ENCODE data around the gene RNF34.

The RNF34 gene

GRCh38 chr12:121390856-121391255 is 9.1 kb upstream of the RNF34 start:
- no peak for DNase-seq

DNA sequence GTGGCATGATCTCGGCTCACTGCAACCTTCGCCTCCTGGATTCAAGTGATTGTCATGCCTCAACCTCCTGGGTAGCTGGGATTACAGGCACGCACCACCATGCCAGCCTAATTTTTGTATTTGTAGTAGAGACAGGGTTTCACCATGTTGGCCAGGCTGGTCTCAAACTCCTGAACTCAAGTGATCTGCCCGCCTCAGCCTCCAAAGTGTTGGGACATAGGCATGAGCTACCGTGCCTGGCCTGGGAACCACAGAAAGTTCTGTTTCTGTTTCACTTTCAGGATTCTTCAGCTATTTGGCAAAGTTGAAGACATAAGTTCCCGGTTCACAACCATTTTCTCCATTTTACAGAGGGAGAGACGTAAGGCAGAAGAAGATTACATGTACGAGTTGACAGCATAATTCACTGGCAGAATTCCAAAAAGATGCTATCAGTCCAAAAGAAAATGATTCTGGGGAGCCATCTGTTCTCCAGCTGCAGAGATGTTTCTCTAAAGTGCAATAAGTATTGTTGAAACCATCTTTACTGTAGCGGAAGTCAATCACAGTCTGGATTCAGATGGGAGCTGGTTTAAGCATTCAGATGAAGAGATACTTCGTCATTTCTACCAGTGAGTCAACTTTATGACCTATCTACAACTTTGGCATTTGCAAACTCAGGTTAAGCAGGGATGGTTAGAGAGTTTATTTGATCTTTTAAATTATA is 8.1 kb upstream of the RNF34 start:
- DNase-seq = peak; percentile 30

DNA sequence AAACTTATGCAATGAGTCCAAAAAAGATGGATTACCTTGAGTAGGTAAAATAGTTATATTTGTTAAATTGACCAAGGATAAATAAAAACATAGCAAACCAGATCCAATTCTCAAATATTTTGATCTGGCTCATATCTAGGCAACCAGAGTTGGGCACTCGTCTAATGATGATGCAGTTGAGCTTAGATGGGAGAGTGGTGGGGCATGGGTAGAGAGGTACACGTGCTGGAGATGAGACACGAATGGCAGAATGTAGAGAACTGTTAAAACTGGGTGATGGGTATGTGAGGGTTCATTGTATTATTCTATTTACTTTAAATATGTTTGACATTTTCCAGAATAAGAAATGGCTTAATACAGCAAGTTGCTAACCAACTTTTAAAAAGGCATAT is 7.6 kb upstream of the RNF34 start:
- no peak for DNase-seq

- no peak for DNase-seq
Observed at GRCh38 chr12:121397521-121397920, 2.4 kb upstream of the RNF34 start.

DNA sequence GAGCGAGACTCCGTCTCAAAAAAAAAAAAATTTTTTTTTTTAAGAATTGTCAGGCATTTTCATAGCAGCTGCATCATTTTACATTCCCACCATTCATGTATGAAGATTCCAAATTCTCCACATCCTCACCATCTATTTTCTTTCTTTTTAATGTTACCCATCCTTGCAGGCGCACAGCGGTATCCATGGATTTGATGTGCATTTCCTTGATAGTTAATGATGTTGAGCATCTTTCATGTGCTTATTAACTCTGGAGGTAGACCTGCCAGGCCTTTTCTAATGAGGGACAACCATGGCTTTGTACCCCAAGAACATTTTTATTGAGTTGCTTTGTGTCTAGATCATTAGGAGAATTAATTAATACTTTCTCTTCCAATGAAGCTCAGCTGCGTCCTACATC is 1.6 kb upstream of the RNF34 start:
- no peak for DNase-seq

DNA sequence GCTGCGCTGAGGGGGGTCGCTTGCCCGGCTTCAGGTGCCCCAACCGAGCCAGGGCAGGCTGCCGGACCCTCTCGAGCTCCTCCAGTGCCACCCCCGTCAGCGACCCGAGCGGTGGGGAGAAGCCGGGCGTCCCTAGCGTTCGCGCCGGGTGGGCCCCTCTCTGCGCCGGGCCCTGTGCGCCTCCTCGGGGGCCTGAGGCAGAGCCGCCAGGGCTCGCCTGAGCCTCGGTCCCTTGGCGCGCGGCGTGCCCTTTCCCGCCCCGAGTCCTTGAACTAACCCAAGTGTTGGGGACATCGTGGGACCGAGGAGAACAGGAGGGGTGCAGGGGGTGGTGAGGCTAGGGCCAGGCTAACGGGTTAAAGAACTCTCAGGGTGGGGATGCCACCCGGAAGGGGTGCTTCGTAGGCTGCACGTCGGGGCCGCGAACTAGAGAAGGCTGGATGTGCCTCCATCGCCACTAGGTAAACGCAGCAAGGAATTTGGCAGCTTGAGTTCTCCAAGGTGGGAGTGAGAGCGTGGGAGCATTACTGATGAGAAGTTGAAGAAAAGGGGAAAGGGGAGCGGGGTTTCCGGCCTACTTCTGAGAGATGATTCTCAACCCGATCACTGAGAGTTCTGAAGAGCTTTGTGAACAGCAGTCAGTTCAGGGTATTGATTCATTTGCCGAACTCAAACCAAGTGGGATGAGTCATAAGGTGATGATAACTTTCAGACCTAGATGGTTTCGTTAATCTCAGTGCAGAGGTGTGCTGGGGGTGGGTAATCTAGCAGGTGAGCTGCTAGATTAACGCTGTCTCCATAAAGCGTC is 618 bp downstream of the RNF34 start:
- peak; percentile 83 for DNase-seq

- no peak for DNase-seq
Observed at GRCh38 chr12:121403721-121404120, 3.8 kb downstream of the RNF34 start.

- no peak for DNase-seq
Observed at GRCh38 chr12:121404734-121405133, 4.8 kb downstream of the RNF34 start.

DNA sequence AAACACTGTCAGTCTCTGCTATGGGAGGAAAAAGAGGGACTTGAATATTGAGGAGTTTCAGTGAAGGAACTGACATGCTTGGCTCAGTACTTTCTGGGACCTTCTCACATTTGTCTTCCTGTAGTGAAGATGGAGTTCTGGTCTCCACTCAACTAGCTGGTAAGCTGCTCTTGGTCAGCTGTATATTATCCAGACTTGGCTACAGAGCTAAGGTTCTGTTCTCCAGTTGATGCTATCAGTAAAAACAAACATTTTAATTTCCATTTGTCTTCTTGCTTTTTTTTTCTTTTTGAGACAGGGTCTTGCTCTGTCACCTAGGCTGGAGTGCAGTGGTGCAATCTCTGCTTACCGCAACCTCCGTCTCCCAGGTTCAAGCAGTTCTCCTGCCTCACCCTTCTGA is 5.3 kb downstream of the RNF34 start:
- DNase-seq = no peak

GRCh38 chr12:121413917-121414316 is 14.0 kb downstream of the RNF34 start:
- DNase-seq = no peak

DNA sequence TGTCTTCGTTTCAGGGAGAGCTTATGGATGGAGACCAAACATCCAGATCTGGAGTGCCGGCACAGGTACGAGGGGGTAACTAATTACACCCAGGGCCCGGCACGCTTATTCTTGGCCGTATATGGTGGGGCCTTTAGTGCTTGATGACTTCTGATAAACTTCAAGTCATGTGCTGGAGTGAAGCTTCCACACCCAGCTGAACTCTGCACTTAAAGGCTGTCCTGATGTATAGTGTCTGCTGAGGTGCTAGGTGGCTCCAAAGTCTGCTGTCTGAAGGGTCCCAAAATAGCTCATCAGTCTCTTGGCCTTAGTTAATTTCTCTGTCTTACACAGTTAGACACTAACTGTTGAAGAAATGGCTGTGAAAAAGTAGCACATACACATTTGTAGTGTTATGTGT is 17.9 kb downstream of the RNF34 start:
- DNase-seq = no peak

DNA sequence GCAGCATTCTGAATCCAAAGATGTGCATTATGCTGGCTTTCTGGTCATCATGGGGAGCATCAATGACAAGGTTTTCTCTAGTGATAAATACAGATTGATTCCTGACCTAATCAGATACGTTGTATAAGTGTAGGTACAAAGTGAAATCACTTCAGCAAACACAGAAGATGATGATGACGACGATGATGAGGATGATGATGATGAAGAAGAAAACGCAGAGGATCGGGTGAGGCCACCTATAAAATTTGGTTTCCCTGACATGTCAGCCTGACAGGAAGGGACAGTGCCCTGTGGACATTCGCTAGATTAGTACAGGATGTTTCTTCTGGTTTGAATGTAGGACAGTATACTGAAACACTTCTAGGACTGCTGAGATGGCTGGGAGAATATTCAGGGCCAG is 20.2 kb downstream of the RNF34 start:
- DNase-seq = no peak

GRCh38 chr12:121423253-121423652 is 23.3 kb downstream of the RNF34 start:
- DNase-seq = no peak

- no peak for DNase-seq
Observed at GRCh38 chr12:121423682-121424623, 24.0 kb downstream of the RNF34 start.

DNA sequence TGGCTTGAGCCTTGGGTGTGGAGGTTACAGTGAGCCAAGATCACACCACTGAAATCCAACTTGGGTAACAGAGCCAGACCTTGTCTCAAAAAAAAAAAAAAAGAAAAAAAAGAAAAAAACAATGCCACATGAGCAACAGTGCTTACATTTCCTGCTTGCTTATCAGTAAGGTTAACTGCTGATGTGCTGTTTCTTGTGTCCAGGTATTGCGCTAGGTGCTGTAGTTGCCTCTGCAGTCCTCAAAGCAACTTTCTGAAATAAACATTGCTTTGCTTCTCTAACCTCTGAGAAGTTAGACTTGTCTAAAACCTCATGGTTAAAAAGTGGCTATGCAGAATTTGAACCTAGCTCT is 24.7 kb downstream of the RNF34 start:
- DNase-seq = no peak

DNA sequence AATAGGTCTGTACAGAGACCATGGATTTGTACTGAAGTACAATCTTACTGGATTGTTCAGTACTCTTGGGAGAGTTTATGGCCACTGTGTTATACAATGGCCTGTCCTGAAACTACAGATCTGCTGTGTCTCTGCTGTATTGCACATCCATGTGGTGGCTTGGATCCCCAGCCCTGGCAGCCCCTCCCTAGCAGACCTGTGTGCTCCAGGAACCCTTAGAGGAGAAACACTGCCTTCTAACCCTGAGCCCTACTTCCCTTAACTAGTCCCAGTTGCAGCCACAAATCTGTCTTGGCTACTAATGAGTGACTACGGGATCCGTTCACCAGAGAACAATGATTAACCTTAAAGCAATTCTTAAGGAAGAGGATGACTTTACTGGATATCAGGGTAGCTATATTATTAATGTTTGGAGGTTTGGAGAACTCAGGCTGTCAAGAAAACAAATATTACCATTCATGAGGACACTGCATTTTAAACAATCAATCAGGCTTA is 27.7 kb downstream of the RNF34 start:
- no peak for DNase-seq

GRCh38 chr12:121428883-121429282 is 29.0 kb downstream of the RNF34 start:
- no peak for DNase-seq

GRCh38 chr12:121430833-121431415 is 31.0 kb downstream of the RNF34 start:
- DNase-seq = no peak

GRCh38 chr12:121432740-121433480 is 33.0 kb downstream of the RNF34 start:
- DNase-seq = no peak

- no peak for DNase-seq
Observed at GRCh38 chr12:121436706-121437105, 36.8 kb downstream of the RNF34 start.

GRCh38 chr12:121438905-121439304 is 39.0 kb downstream of the RNF34 start:
- DNase-seq = no peak

- no peak for DNase-seq
Observed at GRCh38 chr12:121439715-121440114, 39.8 kb downstream of the RNF34 start.
